WERI-Rb-1 (cell line): ENCODE data around the gene ARMC12.

ENCODE experiments used
- DNase-seq: peaks from one replicate; pipeline ENCODE4 v3.0.0-alpha.2; 2020
- H3K27ac ChIP-seq: fragments of 250-450 bp; sonication (Bioruptor Pico); 2 replicates; pipeline ENCODE4 v1.5.1; 2020; ENCODE audit warnings: mild to moderate bottlenecking, moderate library complexity
- H3K27me3 ChIP-seq: fragments of 250-450 bp; sonication (Bioruptor Pico); 2 replicates; pipeline ENCODE4 v1.5.1; 2021; ENCODE audit warnings: mild to moderate bottlenecking, low read depth, moderate library complexity; ENCODE audit not compliant: insufficient read depth, severe bottlenecking
- H3K36me3 ChIP-seq: fragments of 250-450 bp; sonication (Bioruptor Pico); 2 replicates; pipeline ENCODE4 v1.5.1; 2020; ENCODE audit warnings: mild to moderate bottlenecking, moderate library complexity
- H3K4me3 ChIP-seq: 2 replicates; pipeline ENCODE4 v1.5.1; 2011; ENCODE audit warnings: low read depth, mild to moderate bottlenecking, control low read depth, low read length
- H3K9me3 ChIP-seq: fragments of 250-450 bp; sonication (Bioruptor Pico); 2 replicates; pipeline ENCODE4 v1.5.1; 2021; ENCODE audit warnings: mild to moderate bottlenecking, moderate library complexity; ENCODE audit not compliant: severe bottlenecking
- CTCF ChIP-seq: IDR thresholded peaks from 2 replicates; pipeline ENCODE4 v1.5.1; 2011; ENCODE audit warnings: low read depth, mild to moderate bottlenecking, control low read depth, inconsistent platforms, low read length

ARMC12 gene

GRCh38 chr6:35794536-35795452 lies 58.0 kb downstream of the ARMC12 start:
- TF ChIP-seq CTCF: no peak
- no peaks in the 10 kb centered on the region for H3K36me3 ChIP-seq
- no peak overlapping the region for H3K4me3 ChIP-seq
- DNase-seq: no peak
- H3K9me3 ChIP-seq: no peaks in the 10 kb centered on the region
- H3K27me3 ChIP-seq: no peaks in the 10 kb centered on the region
- no peak overlapping the region for H3K27ac ChIP-seq

- H3K9me3 ChIP-seq: no peaks in the 10 kb centered on the region
- no peaks in the 10 kb centered on the region for H3K27me3 ChIP-seq
- no peak for DNase-seq
- no peak overlapping the region for H3K4me3 ChIP-seq
- no peaks in the 10 kb centered on the region for H3K36me3 ChIP-seq
- no peak overlapping the region for H3K27ac ChIP-seq
- TF ChIP-seq CTCF: no peak
Measured at GRCh38 chr6:35795453-35796071, 58.7 kb downstream of the ARMC12 start.

- no peaks in the 10 kb centered on the region for H3K9me3 ChIP-seq
- no peaks in the 10 kb centered on the region for H3K36me3 ChIP-seq
- H3K27ac ChIP-seq: no peak overlapping the region
- TF ChIP-seq CTCF: no peak
- no peak overlapping the region for H3K4me3 ChIP-seq
- DNase-seq: no peak
- H3K27me3 ChIP-seq: no peaks in the 10 kb centered on the region
Measured at GRCh38 chr6:35796236-35796635, 59.4 kb downstream of the ARMC12 start.

GRCh38 chr6:35797837-35798526 lies 61.1 kb downstream of the ARMC12 start:
- no peak overlapping the region for H3K4me3 ChIP-seq
- H3K36me3 ChIP-seq: no peaks in the 10 kb centered on the region
- DNase-seq: no peak
- TF ChIP-seq CTCF: no peak
- no peak overlapping the region for H3K27ac ChIP-seq
- no peaks in the 10 kb centered on the region for H3K9me3 ChIP-seq
- no peaks in the 10 kb centered on the region for H3K27me3 ChIP-seq
